ENCODE measurements around the gene TAF1D. TPM values are rescaled to one million over a fixed set of nuclear protein-coding genes. Genes with fewer than 3 reads are reported as not detected.
A peak's percentile ranks its signal among the peaks of the same experiment; 100 is the strongest.
"Not testable (repeated sequence)": the region's sequence is repeated elsewhere in the genome, so short reads cannot be mapped to it uniquely, and the experiment has no call there.

The TAF1D gene, protein sequence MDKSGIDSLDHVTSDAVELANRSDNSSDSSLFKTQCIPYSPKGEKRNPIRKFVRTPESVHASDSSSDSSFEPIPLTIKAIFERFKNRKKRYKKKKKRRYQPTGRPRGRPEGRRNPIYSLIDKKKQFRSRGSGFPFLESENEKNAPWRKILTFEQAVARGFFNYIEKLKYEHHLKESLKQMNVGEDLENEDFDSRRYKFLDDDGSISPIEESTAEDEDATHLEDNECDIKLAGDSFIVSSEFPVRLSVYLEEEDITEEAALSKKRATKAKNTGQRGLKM
- polyA plus RNA-seq (2012; ENCODE audit: missing spikeins) = 181 TPM

DNA sequence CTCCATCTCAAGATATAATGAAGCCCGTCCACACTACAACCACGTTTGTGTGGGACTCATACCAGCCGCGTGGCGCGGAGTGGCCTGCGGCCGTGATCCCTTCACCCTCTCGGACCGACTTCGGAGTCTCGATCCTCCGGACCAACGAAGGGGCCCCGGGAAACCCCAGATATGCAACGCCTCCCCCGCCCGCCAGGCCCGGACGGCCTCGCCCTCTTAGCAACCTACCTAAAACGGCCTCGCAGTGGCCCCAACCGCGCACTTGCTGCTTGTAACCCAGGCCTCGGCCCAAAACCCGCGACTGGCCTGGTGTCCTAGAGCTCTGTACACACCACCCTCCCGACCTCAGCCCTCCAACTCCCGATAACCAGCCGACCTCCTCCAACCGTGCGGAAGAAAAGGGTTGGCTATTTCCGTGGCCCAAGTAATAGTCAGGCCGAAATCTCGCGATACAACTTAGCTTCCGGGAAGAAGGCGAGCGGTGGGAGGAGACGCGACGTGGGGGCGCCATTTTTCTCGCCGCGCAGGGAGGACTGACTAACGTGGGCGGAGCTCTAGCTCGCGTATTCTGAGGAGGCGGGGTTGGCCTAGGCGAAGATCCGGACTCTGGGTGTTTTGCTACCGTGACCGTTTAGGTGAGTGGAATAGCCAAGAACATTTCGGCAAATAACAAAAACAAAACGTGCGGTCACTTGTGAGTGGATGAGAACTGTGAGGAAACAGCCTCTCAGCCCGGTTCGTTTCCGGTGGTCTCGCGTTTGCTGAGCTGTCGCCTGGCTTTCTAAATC, at the start of gene TAF1D, which contains the start of gene C11orf54:
TAF1D (minus strand) TSS at position 402 of the 788 bp plus-strand sequence. CDS start 2,191 bp downstream, outside the sequence.
C11orf54 (plus strand) TSS at position 579 of the 788 bp plus-strand sequence. CDS start 5,722 bp downstream, outside the sequence.
- TF ChIP-seq TAF1 (IDR thresholded peaks at IDR 0.05; ENCODE audit: borderline replicate concordance, low read depth, low read length) (peak; percentile 96), POLR2A (IDR thresholded peaks at IDR 0.05; ENCODE audit: low read depth, low read length) (peak; percentile 99), POLR2AphosphoS5 (IDR thresholded peaks at IDR 0.05; ENCODE audit: low read depth, low read length) (peak; percentile 100)
- DNase-seq (ENCODE audit: insufficient read length) (peak; percentile 80), FAIRE-seq (peak; percentile 94)

DNA sequence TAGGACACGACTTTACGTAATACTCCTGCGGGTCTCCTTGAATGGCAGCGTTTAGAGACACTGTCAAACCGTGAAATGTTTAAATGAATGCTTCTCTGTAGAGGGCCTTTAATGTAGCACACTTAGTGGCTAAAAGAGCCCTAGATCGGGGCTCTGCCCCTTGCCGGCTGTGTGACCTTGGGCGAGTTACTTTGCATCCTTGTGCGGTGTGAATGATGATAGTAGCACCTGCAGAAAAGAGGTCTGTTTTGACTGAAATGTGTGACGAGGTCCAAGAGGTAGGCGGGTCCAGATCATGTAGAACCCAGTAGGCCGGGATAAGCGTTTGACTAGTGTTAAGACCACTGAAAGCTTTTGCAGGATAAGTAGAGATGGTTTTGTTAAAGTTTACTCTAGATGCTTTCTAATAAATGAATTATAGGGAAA, 43.7 kb upstream of the TAF1D start:
- TF ChIP-seq POLR2AphosphoS5 (IDR thresholded peaks at IDR 0.05; ENCODE audit: low read depth, low read length) (no peak), POLR2A (IDR thresholded peaks at IDR 0.05; ENCODE audit: low read depth, low read length) (no peak), TAF1 (IDR thresholded peaks at IDR 0.05; ENCODE audit: borderline replicate concordance, low read depth, low read length) (no peak)
- peak; percentile 95 for FAIRE-seq
- DNase-seq (ENCODE audit: insufficient read length) = no peak

DNA sequence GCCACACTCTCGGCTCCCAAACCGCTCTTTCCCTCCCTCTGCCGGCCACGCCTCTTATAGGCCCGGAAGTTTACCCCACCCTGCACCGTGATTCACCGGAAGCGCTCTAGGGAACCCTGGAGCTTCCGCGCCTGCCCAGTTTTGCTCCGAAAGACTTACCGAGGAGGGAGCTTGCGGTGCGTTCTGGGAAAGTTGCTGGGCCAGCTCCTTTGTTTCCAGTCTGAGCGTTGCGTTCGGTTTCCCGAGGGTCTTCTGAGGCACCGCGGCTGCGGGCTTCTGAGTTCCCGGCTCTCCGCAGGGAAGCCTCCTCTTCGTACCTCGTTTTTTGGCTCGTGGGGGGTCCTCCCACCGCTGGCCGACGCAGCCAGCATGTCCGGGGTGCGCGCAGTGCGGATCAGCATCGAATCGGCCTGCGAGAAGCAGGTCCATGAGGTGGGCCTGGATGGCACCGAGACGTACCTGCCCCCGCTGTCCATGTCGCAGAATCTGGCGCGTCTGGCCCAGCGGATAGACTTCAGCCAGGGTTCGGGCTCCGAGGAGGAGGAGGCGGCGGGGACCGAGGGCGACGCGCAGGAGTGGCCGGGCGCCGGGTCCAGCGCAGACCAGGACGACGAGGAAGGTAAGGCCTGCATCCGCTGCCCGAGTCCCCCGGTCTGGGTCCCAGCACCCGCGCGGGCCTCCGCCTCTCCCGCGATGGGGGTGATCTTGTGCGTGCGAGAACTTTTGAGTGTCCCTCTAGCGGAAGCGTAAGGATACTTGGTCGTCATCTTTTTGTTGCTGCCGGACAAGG, 43.0 kb upstream of the TAF1D start, which contains the start of gene MED17:
MED17 (plus strand) TSS at position 138 of the 790 bp plus-strand sequence; CDS start at position 370, 232 bp downstream.
- DNase-seq (ENCODE audit: insufficient read length) (peak; percentile 78), FAIRE-seq (no peak)
- TF ChIP-seq POLR2AphosphoS5 (IDR thresholded peaks at IDR 0.05; ENCODE audit: low read depth, low read length) (peak; percentile 91), TAF1 (IDR thresholded peaks at IDR 0.05; ENCODE audit: borderline replicate concordance, low read depth, low read length) (peak; percentile 50; the same call in 1 of the 2 replicates), POLR2A (IDR thresholded peaks at IDR 0.05; ENCODE audit: low read depth, low read length) (peak; percentile 88)

DNA sequence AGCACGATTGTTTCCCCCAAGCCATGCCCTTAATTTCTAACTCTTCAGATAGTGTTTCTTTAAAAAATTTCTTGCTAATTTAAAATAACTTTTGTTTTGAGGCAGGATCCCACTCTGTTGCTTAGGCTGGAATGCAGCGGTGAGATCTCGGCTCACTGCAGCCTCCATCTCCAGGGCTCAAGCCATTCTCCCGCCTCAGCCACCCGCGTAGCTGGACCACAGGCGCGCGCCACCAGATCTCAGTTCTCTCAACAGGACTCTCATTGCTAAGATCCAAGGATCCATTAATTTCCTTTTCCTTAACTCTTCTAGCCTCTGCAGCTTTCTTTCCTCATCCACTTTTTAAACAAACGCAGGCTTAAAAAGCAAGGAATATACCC, 42.5 kb upstream of the TAF1D start:
- FAIRE-seq (no peak), DNase-seq (ENCODE audit: insufficient read length) (no peak)
- no peak for TF ChIP-seq POLR2AphosphoS5 (IDR thresholded peaks at IDR 0.05; ENCODE audit: low read depth, low read length)

DNA sequence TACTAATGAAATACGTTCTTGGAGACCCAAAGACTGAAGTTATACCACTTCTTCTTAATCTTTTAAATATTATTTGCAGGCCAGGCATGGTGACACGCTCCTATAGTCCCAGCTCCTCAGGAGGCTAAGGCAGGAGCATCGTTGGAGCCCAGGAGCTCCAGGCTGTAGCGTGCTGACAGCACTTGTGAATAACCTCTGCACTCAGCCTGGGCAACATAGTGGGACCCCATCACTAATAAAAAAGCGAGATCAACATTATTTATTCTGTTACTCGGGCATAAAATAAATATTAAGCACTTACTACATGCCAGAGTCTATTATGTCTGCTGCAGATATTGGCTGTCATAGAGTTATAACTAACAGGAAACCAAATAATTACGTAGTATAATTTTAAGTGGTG, 42.1 kb upstream of the TAF1D start:
- no peak for DNase-seq (ENCODE audit: insufficient read length)
- no peak for FAIRE-seq
- no peak for TF ChIP-seq POLR2A (IDR thresholded peaks at IDR 0.05; ENCODE audit: low read depth, low read length)
- no peak for TF ChIP-seq TAF1 (IDR thresholded peaks at IDR 0.05; ENCODE audit: borderline replicate concordance, low read depth, low read length)
- TF ChIP-seq POLR2AphosphoS5 (IDR thresholded peaks at IDR 0.05; ENCODE audit: low read depth, low read length) = no peak

DNA sequence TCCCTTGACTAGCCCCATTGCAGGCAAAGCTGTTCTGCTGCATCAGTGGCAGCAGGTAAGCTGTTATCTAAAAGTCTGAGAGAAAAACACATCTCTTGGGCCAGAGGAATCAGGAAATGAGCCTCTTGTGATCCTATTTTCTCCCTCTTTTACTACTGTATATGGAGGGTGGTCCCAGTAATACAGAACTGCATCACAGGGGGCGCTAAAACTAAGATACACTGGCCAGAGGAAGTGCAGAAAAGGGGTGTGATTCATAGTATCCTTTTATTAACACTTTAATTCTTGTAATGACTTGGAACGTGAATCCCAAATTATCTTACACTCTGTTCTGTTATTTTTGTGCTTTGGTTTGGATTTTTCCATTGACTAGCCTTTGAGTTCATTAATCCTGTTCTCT, 34.0 kb upstream of the TAF1D start:
- FAIRE-seq = no peak
- TF ChIP-seq POLR2AphosphoS5 (IDR thresholded peaks at IDR 0.05; ENCODE audit: low read depth, low read length) = no peak
- TF ChIP-seq TAF1 (IDR thresholded peaks at IDR 0.05; ENCODE audit: borderline replicate concordance, low read depth, low read length) = no peak
- no peak for TF ChIP-seq POLR2A (IDR thresholded peaks at IDR 0.05; ENCODE audit: low read depth, low read length)
- no peak for DNase-seq (ENCODE audit: insufficient read length)

DNA sequence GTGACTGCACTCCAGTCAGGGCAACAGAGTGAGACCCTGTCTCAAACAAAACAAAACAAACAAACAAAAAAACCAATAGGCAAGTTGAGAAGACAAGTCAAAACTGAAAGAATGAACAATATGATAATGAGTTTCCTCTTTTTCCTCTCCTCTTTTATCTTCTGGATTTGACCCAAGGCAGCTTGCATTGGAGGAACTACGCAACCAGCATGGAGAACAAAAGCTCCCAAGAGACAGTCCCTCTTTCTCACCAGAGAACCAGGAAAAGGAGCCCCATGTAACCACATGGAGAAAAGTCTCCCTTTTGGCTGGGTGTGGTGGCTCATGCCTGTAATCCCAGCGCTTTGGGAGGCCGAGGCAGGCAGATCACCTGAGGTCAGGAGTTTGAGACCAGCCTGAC, 33.3 kb upstream of the TAF1D start:
- FAIRE-seq = not testable (repeated sequence)

DNA sequence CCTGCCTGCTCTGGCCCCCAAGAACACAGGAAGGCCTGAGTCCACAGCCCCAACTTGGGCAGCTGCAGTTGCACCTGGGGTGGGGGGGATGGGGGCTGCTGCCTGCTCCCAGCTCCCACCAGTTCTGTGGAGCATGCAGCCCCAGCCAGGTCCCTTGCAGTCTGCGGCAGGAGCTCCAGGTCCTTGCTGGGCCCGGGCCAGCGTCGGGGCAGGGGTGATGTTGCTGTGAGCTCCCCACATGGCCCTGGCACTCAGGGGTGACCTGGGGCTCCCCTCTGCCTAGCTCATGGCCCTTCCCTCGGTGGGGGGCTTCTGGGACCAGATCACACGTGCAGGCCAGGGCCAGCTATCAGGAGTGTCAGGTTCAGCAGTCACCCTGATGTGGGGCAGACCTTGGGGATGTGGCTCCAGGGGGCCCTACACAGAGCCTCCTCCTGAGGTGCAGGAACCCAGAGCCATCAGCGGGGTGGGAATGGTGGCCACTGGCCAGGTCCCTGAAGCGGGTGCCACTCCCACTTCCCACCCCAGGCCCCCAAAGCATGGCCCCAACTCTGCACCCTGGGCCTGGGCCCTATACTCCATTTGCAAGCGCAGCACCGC, 32.4 kb upstream of the TAF1D start:
- TF ChIP-seq POLR2A (IDR thresholded peaks at IDR 0.05; ENCODE audit: low read depth, low read length) = no peak
- no peak for TF ChIP-seq TAF1 (IDR thresholded peaks at IDR 0.05; ENCODE audit: borderline replicate concordance, low read depth, low read length)
- DNase-seq (ENCODE audit: insufficient read length) (no peak), FAIRE-seq (no peak)

More for the DNA sequence above, 33.3 kb upstream of the TAF1D start:
- not testable (repeated sequence) for DNase-seq (ENCODE audit: insufficient read length)

DNA sequence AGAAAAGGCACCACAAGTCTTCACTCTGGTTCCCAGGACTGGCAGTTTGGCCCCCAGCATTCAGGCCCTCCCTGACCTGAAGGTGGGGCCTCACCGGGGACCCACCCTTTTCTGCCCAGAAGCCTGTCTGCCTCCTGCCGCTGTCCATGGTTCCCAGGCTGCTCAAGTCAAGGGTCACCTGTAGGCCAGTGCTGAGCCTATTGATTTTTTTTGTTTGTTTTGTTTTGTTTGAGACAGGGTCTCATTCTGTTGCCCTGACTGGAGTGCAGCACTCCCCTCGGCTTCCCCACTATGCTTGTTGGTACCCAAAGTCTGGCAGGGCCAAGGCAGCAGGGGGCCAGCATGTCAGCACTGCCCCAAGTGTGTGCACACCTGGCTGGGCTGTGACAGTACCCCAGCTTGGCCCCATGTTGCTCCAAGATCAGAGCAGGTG, 31.8 kb upstream of the TAF1D start:
- FAIRE-seq = no peak
- DNase-seq (ENCODE audit: insufficient read length) = no peak

DNA sequence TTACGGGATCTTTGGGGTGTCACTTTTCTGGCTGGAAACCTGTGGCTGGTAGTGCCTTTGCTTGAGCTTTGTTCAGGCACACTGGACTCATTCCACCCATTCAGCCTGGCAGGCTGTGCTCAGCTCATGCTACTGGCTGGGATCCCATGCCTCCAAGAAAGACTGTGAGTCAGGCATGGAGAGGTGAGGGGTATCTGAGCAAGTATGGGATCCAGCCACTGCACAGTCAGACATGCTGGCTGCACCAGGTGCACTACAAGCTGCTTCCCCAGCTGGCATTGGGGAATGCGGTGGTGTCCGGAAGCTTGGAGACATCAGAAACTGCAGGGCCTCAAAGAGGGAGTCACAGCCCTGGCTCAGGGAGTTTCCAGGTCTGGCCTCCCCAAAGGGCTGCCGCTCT, 30.8 kb upstream of the TAF1D start:
- no peak for DNase-seq (ENCODE audit: insufficient read length)
- TF ChIP-seq POLR2A (IDR thresholded peaks at IDR 0.05; ENCODE audit: low read depth, low read length) (no peak), TAF1 (IDR thresholded peaks at IDR 0.05; ENCODE audit: borderline replicate concordance, low read depth, low read length) (no peak), POLR2AphosphoS5 (IDR thresholded peaks at IDR 0.05; ENCODE audit: low read depth, low read length) (no peak)
- no peak for FAIRE-seq

More for the DNA sequence above, 31.8 kb upstream of the TAF1D start:
- TF ChIP-seq POLR2AphosphoS5 (IDR thresholded peaks at IDR 0.05; ENCODE audit: low read depth, low read length) (no peak), POLR2A (IDR thresholded peaks at IDR 0.05; ENCODE audit: low read depth, low read length) (no peak), TAF1 (IDR thresholded peaks at IDR 0.05; ENCODE audit: borderline replicate concordance, low read depth, low read length) (no peak)

DNA sequence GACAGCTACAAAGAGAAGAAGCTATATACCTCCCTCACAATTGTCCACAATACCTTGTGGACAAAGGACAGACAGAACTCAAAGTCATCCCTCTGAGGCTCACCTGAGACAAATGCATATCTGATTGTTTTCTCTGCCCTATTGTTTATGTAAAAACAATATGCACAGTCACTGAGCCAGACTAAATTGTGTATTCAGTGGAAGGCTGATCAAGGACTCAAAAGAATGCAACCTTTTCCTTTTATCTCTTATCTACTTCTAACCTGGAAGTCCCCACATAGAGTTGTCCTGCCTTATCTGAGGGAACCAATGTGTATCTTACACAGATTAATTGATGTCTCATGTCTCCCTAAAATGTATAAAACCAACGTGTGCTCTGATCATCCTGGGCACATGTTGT, 28.9 kb upstream of the TAF1D start:
- TF ChIP-seq POLR2AphosphoS5 (IDR thresholded peaks at IDR 0.05; ENCODE audit: low read depth, low read length) (no peak), TAF1 (IDR thresholded peaks at IDR 0.05; ENCODE audit: borderline replicate concordance, low read depth, low read length) (no peak), POLR2A (IDR thresholded peaks at IDR 0.05; ENCODE audit: low read depth, low read length) (no peak)
- FAIRE-seq (no peak), DNase-seq (ENCODE audit: insufficient read length) (no peak)

Data from GM12892 (cell line).